ENCODE results near the gene EIF4A2.

EIF4A2 gene

GRCh38 chr3:186826976-186827857 is 43.8 kb downstream of the EIF4A2 start:
- peak overlapping the region; percentile 84 for H3K4me3 ChIP-seq (ENCODE audit: low read length)
- H3K79me2 ChIP-seq (ENCODE audit: low read length) = peaks cover 9% of the 10 kb centered on the region
- H3K9me3 ChIP-seq (ENCODE audit: insufficient read depth, low read length) = no peaks in the 10 kb centered on the region
- H3K4me2 ChIP-seq (ENCODE audit: low read length) = peak overlapping the region; percentile 98
- H4K20me1 ChIP-seq (ENCODE audit: insufficient read depth, low read length) = no peaks in the 10 kb centered on the region
- H3K27ac ChIP-seq (ENCODE audit: low read length) = 0 out of 2 replicates have a peak overlapping the region, but pooled peaks have one; percentile 31
- TF ChIP-seq EZH2phosphoT487 (IDR thresholded peaks at IDR 0.05; ENCODE audit: low read depth) = no peak
- no peak for TF ChIP-seq CTCF (IDR thresholded peaks at IDR 0.05; ENCODE audit: low read depth, low read length)
- H3K27me3 ChIP-seq (ENCODE audit: low read depth, low read length) = peaks cover 41% of the 10 kb centered on the region
- no peak overlapping the region for H2AFZ ChIP-seq (ENCODE audit: low read depth, low read length)
- peaks cover 32% of the 10 kb centered on the region for H3K4me1 ChIP-seq (ENCODE audit: low read length)
- H3K36me3 ChIP-seq (replicated peaks; ENCODE audit: low read depth, low read length) = no peaks in the 10 kb centered on the region
- H3K9ac ChIP-seq (ENCODE audit: low read length) = peak overlapping the region; percentile 80

GRCh38 chr3:186828340-186828739 is 45.0 kb downstream of the EIF4A2 start:
- H3K27ac ChIP-seq (ENCODE audit: low read length) = no peak overlapping the region
- no peak overlapping the region for H3K4me2 ChIP-seq (ENCODE audit: low read length)
- H3K4me1 ChIP-seq (ENCODE audit: low read length) = peaks cover 30% of the 10 kb centered on the region
- H2AFZ ChIP-seq (ENCODE audit: low read depth, low read length) = no peak overlapping the region
- no peak for TF ChIP-seq CTCF (IDR thresholded peaks at IDR 0.05; ENCODE audit: low read depth, low read length)
- no peak for TF ChIP-seq EZH2phosphoT487 (IDR thresholded peaks at IDR 0.05; ENCODE audit: low read depth)
- no peak overlapping the region for H3K4me3 ChIP-seq (ENCODE audit: low read length)
- H3K9me3 ChIP-seq (ENCODE audit: insufficient read depth, low read length) = no peaks in the 10 kb centered on the region
- peaks cover 51% of the 10 kb centered on the region for H3K27me3 ChIP-seq (ENCODE audit: low read depth, low read length)
- H3K36me3 ChIP-seq (replicated peaks; ENCODE audit: low read depth, low read length) = no peaks in the 10 kb centered on the region
- H3K79me2 ChIP-seq (ENCODE audit: low read length) = peaks cover 9% of the 10 kb centered on the region
- H3K9ac ChIP-seq (ENCODE audit: low read length) = no peak overlapping the region
- H4K20me1 ChIP-seq (ENCODE audit: insufficient read depth, low read length) = no peaks in the 10 kb centered on the region

GRCh38 chr3:186831798-186832197 is 48.4 kb downstream of the EIF4A2 start:
- Histone ChIP-seq H3K4me3 (ENCODE audit: low read length) (no peak overlapping the region), H3K4me2 (ENCODE audit: low read length) (no peak overlapping the region), H3K4me1 (ENCODE audit: low read length) (0 out of 2 replicates have a peak, but pooled peaks cover 3% of the 10 kb centered on the region), H3K79me2 (ENCODE audit: low read length) (peaks cover 3% of the 10 kb centered on the region; the same call in 1 of the 2 replicates), H3K9ac (ENCODE audit: low read length) (no peak overlapping the region), H3K27ac (ENCODE audit: low read length) (no peak overlapping the region), H4K20me1 (ENCODE audit: insufficient read depth, low read length) (no peaks in the 10 kb centered on the region), H2AFZ (ENCODE audit: low read depth, low read length) (no peak overlapping the region), H3K9me3 (ENCODE audit: insufficient read depth, low read length) (no peaks in the 10 kb centered on the region), H3K36me3 (replicated peaks; ENCODE audit: low read depth, low read length) (no peaks in the 10 kb centered on the region), H3K27me3 (ENCODE audit: low read depth, low read length) (peaks cover 54% of the 10 kb centered on the region)
- TF ChIP-seq EZH2phosphoT487 (IDR thresholded peaks at IDR 0.05; ENCODE audit: low read depth) = no peak
- TF ChIP-seq CTCF (IDR thresholded peaks at IDR 0.05; ENCODE audit: low read depth, low read length) = no peak

- Histone ChIP-seq H3K9ac (ENCODE audit: low read length) (no peak overlapping the region), H3K79me2 (ENCODE audit: low read length) (no peaks in the 10 kb centered on the region), H3K27ac (ENCODE audit: low read length) (no peak overlapping the region), H3K9me3 (ENCODE audit: insufficient read depth, low read length) (no peaks in the 10 kb centered on the region), H2AFZ (ENCODE audit: low read depth, low read length) (no peak overlapping the region), H3K36me3 (replicated peaks; ENCODE audit: low read depth, low read length) (no peaks in the 10 kb centered on the region), H3K4me3 (ENCODE audit: low read length) (no peak overlapping the region), H3K27me3 (ENCODE audit: low read depth, low read length) (peaks cover 54% of the 10 kb centered on the region), H3K4me2 (ENCODE audit: low read length) (no peak overlapping the region), H4K20me1 (ENCODE audit: insufficient read depth, low read length) (no peaks in the 10 kb centered on the region), H3K4me1 (ENCODE audit: low read length) (0 out of 2 replicates have a peak, but pooled peaks cover 3% of the 10 kb centered on the region)
- no peak for TF ChIP-seq EZH2phosphoT487 (IDR thresholded peaks at IDR 0.05; ENCODE audit: low read depth)
- TF ChIP-seq CTCF (IDR thresholded peaks at IDR 0.05; ENCODE audit: low read depth, low read length) = no peak
These were observed 48.9 kb downstream of the EIF4A2 start for GRCh38 chr3:186832276-186832675.

Data from OCI-LY3 (cell line).